Osteocyte (in vitro differentiated cells): ENCODE measurements around the gene COMT. TPM values are rescaled to one million over a fixed set of nuclear protein-coding genes. Genes with fewer than 3 reads are reported as not detected.

Experiments used
- DNase-seq: peaks from one replicate; pipeline ENCODE4 v3.0.0; 2021; ENCODE audit warnings: mixed read lengths; ENCODE audit not compliant: unreplicated experiment; ENCODE audit errors: extremely low spot score
- H3K27ac Mint-ChIP-seq: one replicate; pipeline ENCODE4 v1.8.0; 2021; ENCODE audit warnings: mild to moderate bottlenecking, mixed read lengths; ENCODE audit not compliant: unreplicated experiment
- H3K27me3 Mint-ChIP-seq: one replicate; pipeline ENCODE4 v1.8.0; 2021; ENCODE audit warnings: mixed read lengths; ENCODE audit not compliant: unreplicated experiment
- H3K36me3 Mint-ChIP-seq: one replicate; pipeline ENCODE4 v1.8.0; 2021; ENCODE audit warnings: mixed read lengths; ENCODE audit not compliant: unreplicated experiment
- H3K4me1 Mint-ChIP-seq: one replicate; pipeline ENCODE4 v1.8.0; 2021; ENCODE audit warnings: mixed read lengths; ENCODE audit not compliant: unreplicated experiment
- H3K4me3 Mint-ChIP-seq: one replicate; pipeline ENCODE4 v1.8.0; 2021; ENCODE audit warnings: mild to moderate bottlenecking, moderate library complexity, mixed read lengths; ENCODE audit not compliant: unreplicated experiment
- H3K9me3 Mint-ChIP-seq: one replicate; pipeline ENCODE4 v1.8.0; 2021; ENCODE audit warnings: mixed read lengths; ENCODE audit not compliant: unreplicated experiment
- CTCF ChIP-seq: fragments of 200-600 bp; sonication (generic); IDR thresholded peaks from 2 replicates; pipeline ENCODE4 v1.5.0; 2021; ENCODE audit warnings: antibody characterized with exemption, mild to moderate bottlenecking, moderate library complexity
- total RNA-seq: library from RNA; stranded (reverse); gene quantifications from 2 replicates; pipeline ENCODE4 v1.2.1, GENCODE V29; 2021

COMT gene
- total RNA-seq, 1 donor from 2014 or later, result 92.1 TPM

GRCh38 chr22:19943082-19944026, 1.8 kb downstream of the COMT start:
- H3K4me1 Mint-ChIP-seq, result peaks cover 48% of the 10 kb centered on the region
- no peaks in the 10 kb centered on the region for H3K9me3 Mint-ChIP-seq
- peak overlapping the region; percentile 78 for H3K4me3 Mint-ChIP-seq
- H3K36me3 Mint-ChIP-seq, result no peaks in the 10 kb centered on the region
- no peaks in the 10 kb centered on the region for H3K27me3 Mint-ChIP-seq
- H3K27ac Mint-ChIP-seq, result peak overlapping the region; percentile 100
- TF ChIP-seq CTCF, result no peak
- DNase-seq, result no peak

GRCh38 chr22:19948057-19948760, 6.6 kb downstream of the COMT start:
- no peaks in the 10 kb centered on the region for H3K27me3 Mint-ChIP-seq

GRCh38 chr22:19951346-19951745, 9.8 kb downstream of the COMT start:
- no peaks in the 10 kb centered on the region for H3K9me3 Mint-ChIP-seq
- H3K27me3 Mint-ChIP-seq, result no peaks in the 10 kb centered on the region
- H3K36me3 Mint-ChIP-seq, result no peaks in the 10 kb centered on the region
- H3K4me1 Mint-ChIP-seq, result peaks cover 39% of the 10 kb centered on the region
- DNase-seq, result no peak
- H3K4me3 Mint-ChIP-seq, result no peak overlapping the region
- TF ChIP-seq CTCF, result no peak
- H3K27ac Mint-ChIP-seq, result no peak overlapping the region

More at GRCh38 chr22:19948057-19948760, 6.6 kb downstream of the COMT start:
- Mint-ChIP-seq H3K4me1 (peaks cover 48% of the 10 kb centered on the region), H3K4me3 (no peak overlapping the region), H3K36me3 (no peaks in the 10 kb centered on the region), H3K9me3 (no peaks in the 10 kb centered on the region), H3K27ac (peak overlapping the region; percentile 67)
- peak; percentile 6 for TF ChIP-seq CTCF
- no peak for DNase-seq

- Mint-ChIP-seq H3K4me3 (no peak overlapping the region), H3K27ac (no peak overlapping the region), H3K9me3 (no peaks in the 10 kb centered on the region), H3K36me3 (no peaks in the 10 kb centered on the region), H3K27me3 (no peaks in the 10 kb centered on the region), H3K4me1 (peaks cover 22% of the 10 kb centered on the region)
- no peak for TF ChIP-seq CTCF
- DNase-seq, result no peak
Observed at GRCh38 chr22:19955241-19956128, 13.9 kb downstream of the COMT start.
